HL-60 (cell line): ENCODE data around the gene DNAH14.

Experiments
- GABPA ChIP-seq: IDR thresholded peaks from 2 replicates; pipeline ENCODE4 v1.6.1; 2012; ENCODE audit warnings: low read depth
- TF ChIP-seq, protein P1 (sequence below): IDR thresholded peaks from one replicate; pipeline ENCODE4 v1.5.1; 2011; ENCODE audit warnings: low read length, control low read depth, inconsistent platforms; ENCODE audit not compliant: insufficient read depth

DNA sequence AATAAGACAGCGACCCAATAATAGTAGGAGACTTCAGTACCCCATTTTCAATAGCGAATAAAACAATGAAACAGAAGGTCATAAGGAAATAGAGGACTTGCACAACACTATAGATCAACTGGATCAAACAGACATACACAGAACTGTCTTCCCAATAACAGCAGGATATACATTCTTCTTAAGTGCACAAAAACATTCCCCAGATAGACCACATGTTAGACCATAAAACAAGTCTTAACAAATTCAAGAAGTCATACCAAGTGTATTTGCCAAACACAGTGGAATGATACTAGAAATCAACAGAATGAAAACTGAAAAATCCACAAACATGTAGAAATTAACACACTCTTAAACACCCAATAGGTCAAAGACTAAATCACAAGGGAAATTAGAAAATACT lies 420.4 kb downstream of the DNAH14 start:
- no peak for TF ChIP-seq GABPA
- TF ChIP-seq, protein P1, sequence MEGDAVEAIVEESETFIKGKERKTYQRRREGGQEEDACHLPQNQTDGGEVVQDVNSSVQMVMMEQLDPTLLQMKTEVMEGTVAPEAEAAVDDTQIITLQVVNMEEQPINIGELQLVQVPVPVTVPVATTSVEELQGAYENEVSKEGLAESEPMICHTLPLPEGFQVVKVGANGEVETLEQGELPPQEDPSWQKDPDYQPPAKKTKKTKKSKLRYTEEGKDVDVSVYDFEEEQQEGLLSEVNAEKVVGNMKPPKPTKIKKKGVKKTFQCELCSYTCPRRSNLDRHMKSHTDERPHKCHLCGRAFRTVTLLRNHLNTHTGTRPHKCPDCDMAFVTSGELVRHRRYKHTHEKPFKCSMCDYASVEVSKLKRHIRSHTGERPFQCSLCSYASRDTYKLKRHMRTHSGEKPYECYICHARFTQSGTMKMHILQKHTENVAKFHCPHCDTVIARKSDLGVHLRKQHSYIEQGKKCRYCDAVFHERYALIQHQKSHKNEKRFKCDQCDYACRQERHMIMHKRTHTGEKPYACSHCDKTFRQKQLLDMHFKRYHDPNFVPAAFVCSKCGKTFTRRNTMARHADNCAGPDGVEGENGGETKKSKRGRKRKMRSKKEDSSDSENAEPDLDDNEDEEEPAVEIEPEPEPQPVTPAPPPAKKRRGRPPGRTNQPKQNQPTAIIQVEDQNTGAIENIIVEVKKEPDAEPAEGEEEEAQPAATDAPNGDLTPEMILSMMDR, result no peak
